Measurements from ENCODE around the gene EDC4.

EDC4 gene

DNA sequence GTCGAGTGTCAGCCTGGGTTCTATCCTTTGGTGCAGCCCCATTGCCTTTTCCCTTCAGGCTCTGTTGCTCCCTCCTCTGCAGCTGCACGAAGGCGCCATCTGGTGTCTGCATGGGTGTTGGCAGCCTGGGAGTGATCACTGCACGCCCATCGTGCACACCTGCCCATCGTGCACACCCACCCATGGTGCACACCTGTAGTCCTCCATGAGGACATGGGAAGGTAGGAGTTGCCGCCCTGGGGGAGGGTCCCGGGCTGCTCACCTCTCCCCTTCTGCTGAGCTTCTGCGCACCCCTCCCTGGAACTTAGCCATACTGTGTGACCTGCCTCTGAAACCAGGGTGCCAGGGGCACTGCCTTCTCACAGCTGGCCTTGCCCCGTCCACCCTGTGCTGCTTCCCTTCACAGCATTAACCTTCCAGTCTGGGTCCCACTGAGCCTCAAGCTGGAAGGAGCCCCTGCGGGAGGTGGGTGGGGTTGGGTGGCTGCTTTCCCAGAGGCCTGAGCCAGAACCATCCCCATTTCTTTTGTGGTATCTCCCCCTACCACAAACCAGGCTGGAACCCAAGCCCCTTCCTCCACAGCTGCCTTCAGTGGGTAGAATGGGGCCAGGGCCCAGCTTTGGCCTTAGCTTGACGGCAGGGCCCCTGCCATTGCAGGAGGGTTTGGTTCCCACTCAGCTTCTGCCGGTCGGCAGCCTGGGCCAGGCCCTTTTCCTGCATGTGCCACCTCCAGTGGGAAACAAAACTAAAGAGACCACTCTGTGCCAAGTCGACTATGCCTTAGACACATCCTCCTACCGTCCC, 55.9 kb downstream of the EDC4 start (continued):
- TF ChIP-seq, protein P1, sequence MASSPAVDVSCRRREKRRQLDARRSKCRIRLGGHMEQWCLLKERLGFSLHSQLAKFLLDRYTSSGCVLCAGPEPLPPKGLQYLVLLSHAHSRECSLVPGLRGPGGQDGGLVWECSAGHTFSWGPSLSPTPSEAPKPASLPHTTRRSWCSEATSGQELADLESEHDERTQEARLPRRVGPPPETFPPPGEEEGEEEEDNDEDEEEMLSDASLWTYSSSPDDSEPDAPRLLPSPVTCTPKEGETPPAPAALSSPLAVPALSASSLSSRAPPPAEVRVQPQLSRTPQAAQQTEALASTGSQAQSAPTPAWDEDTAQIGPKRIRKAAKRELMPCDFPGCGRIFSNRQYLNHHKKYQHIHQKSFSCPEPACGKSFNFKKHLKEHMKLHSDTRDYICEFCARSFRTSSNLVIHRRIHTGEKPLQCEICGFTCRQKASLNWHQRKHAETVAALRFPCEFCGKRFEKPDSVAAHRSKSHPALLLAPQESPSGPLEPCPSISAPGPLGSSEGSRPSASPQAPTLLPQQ (tag by site-specific recombination; IDR thresholded peaks at IDR 0.05) = peak; percentile 36; the same call in 1 of the 2 replicates
- TF ChIP-seq KLF9 (tag by site-specific recombination; IDR thresholded peaks at IDR 0.05; ENCODE audit: low read depth) (peak; percentile 70), ZNF394 (tag by site-specific recombination; IDR thresholded peaks at IDR 0.05; ENCODE audit: borderline replicate concordance) (no peak)

GRCh38 chr16:67930191-67930590, 57.3 kb downstream of the EDC4 start:
- H3K9me3 ChIP-seq (ENCODE audit: control insufficient read depth, insufficient read depth, low read depth, low read length) = no peaks in the 10 kb centered on the region
- ChIA-PET POLR2A (interaction anchor here (0.6 to 0.7 kb wide), 2 partner anchors 383 to 456 kb away, joined by 3 read pairs; no protein-coding TSS in a partner anchor), CTCF (interaction anchor here (1.0 to 4.9 kb wide), 3 partner anchors 47 to 258 kb away, joined by 3 to 62 read pairs (median 15); partner anchors contain the start of gene NRN1L)
- peaks cover 10% of the 10 kb centered on the region; the same call in 1 of the 2 replicates for H3K4me1 ChIP-seq (ENCODE audit: control insufficient read depth, insufficient read depth, low read length)
- no peak for TF ChIP-seq ZNF621 (tag by site-specific recombination; IDR thresholded peaks at IDR 0.05)
- no peak for TF ChIP-seq ZNF174 (tag by site-specific recombination; IDR thresholded peaks at IDR 0.05)
- TF ChIP-seq ZNF335 (tag by site-specific recombination; conservative IDR thresholded peaks at IDR 0.05) = no peak
- TF ChIP-seq ZNF792 (tag by site-specific recombination; IDR thresholded peaks at IDR 0.05) = no peak
- TF ChIP-seq, protein P2, sequence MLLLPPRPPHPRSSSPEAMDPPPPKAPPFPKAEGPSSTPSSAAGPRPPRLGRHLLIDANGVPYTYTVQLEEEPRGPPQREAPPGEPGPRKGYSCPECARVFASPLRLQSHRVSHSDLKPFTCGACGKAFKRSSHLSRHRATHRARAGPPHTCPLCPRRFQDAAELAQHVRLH (tag by site-specific recombination; IDR thresholded peaks at IDR 0.05) = no peak
- no peak for TF ChIP-seq ZNF433 (tag by site-specific recombination; IDR thresholded peaks at IDR 0.05; ENCODE audit: low read depth)
- no peak for TF ChIP-seq ZNF266 (tag by site-specific recombination; IDR thresholded peaks at IDR 0.05; ENCODE audit: low read depth)
- no peak for TF ChIP-seq TRIM28 (IDR thresholded peaks at IDR 0.05; ENCODE audit: borderline replicate concordance, low read length)
- TF ChIP-seq ZNF645 (tag by site-specific recombination; IDR thresholded peaks at IDR 0.05) = no peak
- no peak for TF ChIP-seq SALL2 (tag by site-specific recombination; IDR thresholded peaks at IDR 0.05; ENCODE audit: borderline replicate concordance)
- no peak for TF ChIP-seq REPIN1 (tag by site-specific recombination; IDR thresholded peaks at IDR 0.05; ENCODE audit: low read depth)
- no peak for TF ChIP-seq ZNF747 (tag by site-specific recombination; IDR thresholded peaks at IDR 0.05)
- H3K4me3 ChIP-seq (ENCODE audit: low read depth, low read length) = no peak overlapping the region
- H3K27ac ChIP-seq (ENCODE audit: extremely low read depth, low read depth, low read length) = no peak overlapping the region
- peaks cover 0 to 47% of the 10 kb centered on the region in 2 experiments; a peak in 2 of 3 replicates for H3K36me3 ChIP-seq (ENCODE audit: control insufficient read depth in 2 of 2, insufficient read depth in 1 of 2, low read length in 2 of 2)

GRCh38 chr16:67930678-67931211, 57.9 kb downstream of the EDC4 start:
- POLR2A ChIA-PET = interaction anchor here (0.6 to 0.7 kb wide), 3 partner anchors 27 to 455 kb away, joined by 3 read pairs; no protein-coding TSS in a partner anchor
- Histone ChIP-seq H3K4me3 (ENCODE audit: low read depth, low read length) (no peak overlapping the region), H3K9me3 (ENCODE audit: control insufficient read depth, insufficient read depth, low read depth, low read length) (no peaks in the 10 kb centered on the region), H3K4me1 (ENCODE audit: control insufficient read depth, insufficient read depth, low read length) (peaks cover 8% of the 10 kb centered on the region; the same call in 1 of the 2 replicates), H3K36me3 (ENCODE audit: control insufficient read depth in 2 of 2, insufficient read depth in 1 of 2, low read length in 2 of 2) (peaks cover 0 to 47% of the 10 kb centered on the region in 2 experiments; a peak in 2 of 3 replicates), H3K27ac (ENCODE audit: extremely low read depth, low read depth, low read length) (no peak overlapping the region)
- TF ChIP-seq ZNF157 (tag by site-specific recombination; IDR thresholded peaks at IDR 0.05) (no peak), ZNF571 (tag by site-specific recombination; IDR thresholded peaks at IDR 0.05) (no peak), REPIN1 (tag by site-specific recombination; IDR thresholded peaks at IDR 0.05; ENCODE audit: low read depth) (no peak), GFI1B (tag by site-specific recombination; IDR thresholded peaks at IDR 0.05) (no peak), HOXA7 (CRISPR knock-in tag; IDR thresholded peaks at IDR 0.05; ENCODE audit: borderline replicate concordance) (no peak)
- CTCF ChIA-PET = interaction anchor here (0.7 kb wide), 1 partner anchor 47 kb away, joined by 4 read pairs; the partner anchor contains the start of gene NRN1L
